SK-N-SH treated with all-trans-retinoic acid at 6 μM for 48 hours (cell line): ENCODE data around the gene TMEM150A.

Experiments
- CREB5 ChIP-seq: fragments of 250-450 bp; sonication (Bioruptor Pico); IDR thresholded peaks from 2 replicates; pipeline ENCODE4 v1.5.1; 2020; ENCODE audit warnings: low read depth, mild to moderate bottlenecking, moderate library complexity
- CSDC2 ChIP-seq: fragments of 250-450 bp; sonication (Bioruptor Pico); IDR thresholded peaks from 2 replicates; pipeline ENCODE4 v1.5.0; 2020; ENCODE audit warnings: mild to moderate bottlenecking, moderate library complexity
- CSRNP3 ChIP-seq: fragments of 250-450 bp; sonication (Bioruptor Pico); IDR thresholded peaks from 2 replicates; pipeline ENCODE4 v1.5.1; 2021; ENCODE audit warnings: mild to moderate bottlenecking, moderate library complexity
- ESRRG ChIP-seq: fragments of 250-450 bp; sonication (Bioruptor Pico); IDR thresholded peaks from 2 replicates; pipeline ENCODE4 v1.6.1; 2021; ENCODE audit warnings: mild to moderate bottlenecking
- GLIS3 ChIP-seq: fragments of 250-450 bp; sonication (Bioruptor Pico); IDR thresholded peaks from 2 replicates; pipeline ENCODE4 v1.5.0; 2020; ENCODE audit warnings: mild to moderate bottlenecking, moderate library complexity
- OSR1 ChIP-seq: fragments of 250-450 bp; sonication (Bioruptor Pico); IDR thresholded peaks from 2 replicates; pipeline ENCODE4 v1.8.0; 2022; ENCODE audit warnings: moderate library complexity, mild to moderate bottlenecking, inconsistent platforms
- PATZ1 ChIP-seq: fragments of 250-450 bp; sonication (Bioruptor Pico); IDR thresholded peaks from 2 replicates; pipeline ENCODE4 v1.8.0; 2020; ENCODE audit warnings: mild to moderate bottlenecking, moderate library complexity, borderline replicate concordance
- ZNF70 ChIP-seq: fragments of 450-650 bp; formaldehyde crosslinking; IDR thresholded peaks from 2 replicates; pipeline ENCODE4 v1.5.0; 2020; ENCODE audit warnings: mild to moderate bottlenecking, moderate library complexity

- TF ChIP-seq ESRRG (CRISPR knock-in tag) (no peak), CSDC2 (CRISPR knock-in tag) (no peak), CREB5 (CRISPR knock-in tag) (no peak), ZNF70 (CRISPR knock-in tag) (no peak), CSRNP3 (CRISPR knock-in tag) (no peak), OSR1 (CRISPR knock-in tag) (no peak), PATZ1 (CRISPR knock-in tag) (no peak), GLIS3 (CRISPR knock-in tag) (no peak)
Observed at GRCh38 chr2:85564144-85564563, 38.3 kb downstream of the TMEM150A start.
